ENCODE results near the gene DDX41.

- no peak for TF ChIP-seq CTCF (conservative IDR thresholded peaks at IDR 0.05; ENCODE audit: low read depth, low read length)
- no peak for TF ChIP-seq EZH2phosphoT487 (IDR thresholded peaks at IDR 0.05; ENCODE audit: borderline replicate concordance, low read length)
Measured at GRCh38 chr5:177535125-177535524, 18.4 kb upstream of the DDX41 start.
